Heart left ventricle (tissue), 16 donors: ENCODE measurements around the gene GPR107. TPM values are rescaled to one million over a fixed set of nuclear protein-coding genes. Genes with fewer than 3 reads are reported as not detected.

Experiments
- ATAC-seq, 4 donors: fragments of 200-7000 bp; cut with Tn5 transposase; one replicate each; pipeline ENCODE4 v1.9.1; 2020 to 2022; ENCODE audit warnings: moderate library complexity in 4 of 4, mild to moderate bottlenecking in 3 of 4, moderate number of reproducible peaks in 1 of 4
- DNase-seq, 5 donors: peaks; one replicate each; pipeline ENCODE4 v3.0.0-alpha.2; 2020
- H3K27ac ChIP-seq, 12 donors: fragments of 200-600 bp; sonication (generic) in 4 of 12; one replicate each; pipeline versions ENCODE4 v1.5.0 to v1.8.0; 2016 to 2022; ENCODE audit warnings: mild to moderate bottlenecking in 2 of 12
- H3K27me3 ChIP-seq, 9 donors: fragments of 200-600 bp; sonication (generic) in 2 of 9; one replicate each; pipeline versions ENCODE4 v1.5.1 to v1.8.0; 2016 to 2022; ENCODE audit warnings: mild to moderate bottlenecking in 3 of 9
- H3K36me3 ChIP-seq, 9 donors: fragments of 200-600 bp; sonication (generic) in 2 of 9; one replicate each; pipeline versions ENCODE4 v1.5.0 to v1.8.0; 2018 to 2022; ENCODE audit warnings: mild to moderate bottlenecking in 2 of 9
- H3K4me1 ChIP-seq, 12 donors: fragments of 200-600 bp; sonication (generic) in 4 of 12; one replicate each; pipeline versions ENCODE4 v1.5.0 to v1.8.0; 2016 to 2022; ENCODE audit warnings: mild to moderate bottlenecking in 3 of 12
- H3K4me3 ChIP-seq, 12 donors: fragments of 200-600 bp; sonication (generic) in 4 of 12; one replicate each; pipeline versions ENCODE4 v1.5.0 to v1.8.0; 2017 to 2022; ENCODE audit warnings: mild to moderate bottlenecking in 9 of 12, moderate library complexity in 4 of 12
- H3K9me3 ChIP-seq, 12 donors: fragments of 200-600 bp; sonication (generic) in 4 of 12; one replicate each; pipeline versions ENCODE4 v1.5.0 to v1.8.0; 2016 to 2022; ENCODE audit warnings: mild to moderate bottlenecking in 1 of 12
- CTCF ChIP-seq, 12 donors: fragments of 200-600 bp; sonication (generic) in 4 of 12; IDR thresholded peaks; one replicate each; pipeline versions ENCODE4 v1.5.0 to v1.8.0; 2018 to 2022; ENCODE audit warnings: antibody characterized with exemption in 12 of 12, mild to moderate bottlenecking in 5 of 12
- POLR2A ChIP-seq, 2 donors: fragments of 450-650 bp; IDR thresholded peaks; one replicate each; pipeline ENCODE4 v1.6.1; 2017; ENCODE audit warnings: antibody characterized with exemption in 2 of 2, mild to moderate bottlenecking in 2 of 2, moderate library complexity in 2 of 2
- WGBS, 4 donors: extraction: QIAGEN DNeasy Blood & Tissue Kit in 2 of 4; methylation state at CpG; one replicate each; pipeline versions ENCODE4 v1.1.5 to v1.1.7; 2013 to 2018; 5-methylcytosine and 5-hydroxymethylcytosine counted together
- intact Hi-C, 10 donors: fragments of 100-400 bp; cut with DNase I; formaldehyde crosslinking; loops; one replicate each; pipeline versions ENCODE4 v1.11.1 to v1.14.2; 2022
- polyA plus RNA-seq, 2 donors: library from polyadenylated mRNA; stranded (reverse); fragments of 200-250 nt; gene quantifications; one replicate each; pipeline ENCODE4 v1.2.3, GENCODE V29; 2013
- total RNA-seq, 9 donors: library from RNA; depleted of rRNA in 2 of 9; stranded (reverse); fragments of >200 nt in 2 of 9; fragmentation: NEBNext Ultra II Directional in 3 of 9; extraction: Animal tissue kit (Norgen Biotek cat#: 25700) in 3 of 9; gene quantifications; one replicate each; pipeline versions ENCODE4 v1.1.0 to v1.2.4, GENCODE V29; 2016 to 2023
- donor health status: ischemic (EF 13 %, LVEDD 7.1; RV severe dilation, severe dysfunction).
- donor health status: healthy with polysubstance abuse.
- donor health status: DM: no; HTN: yes; CAD: no.
- donor health status: DM: no; HTN: no; CAD: no.
- donor health status: ischemic (EF 25% LVEDD 6.9; RV normal size, moderate dysfunction).
- donor health status: ischemic (EF 25% LVEDD 5.7; RV mildly dilated, moderate dysfunction).
- donor health status: healthy.
- donor health status: DM: yes; HTN: yes; CAD: no.
- donor health status: ischemic (EF 35%, LVEDD 5.7; RV mildly dilated, moderate dysfunction).
- donor health status: nonischemic (EF 11% LVEDD 7.7; RV severe dilation, severe dysfunction).
- donor health status: DM: yes; HTN: yes; CAD: no.
- donor health status: PGD.
- donor health status: ischemic (EF 29% LVEDD 5.4; RV normal size, mild dysfunction).
- donor health status: nonischemic (EF 23%, LVEDD 6.1; RV moderate dilation, normal function).

The GPR107 gene
- total and polyA plus RNA-seq, 11 donors: 7.0 to 33.2 (median 21.3) TPM

GRCh38 chr9:130158001-130158400 lies 104.3 kb downstream of the GPR107 start:
- ATAC-seq: no peak
- H3K4me3 ChIP-seq: no peak overlapping the region
- intact Hi-C loops: loop anchor here in 1 of 10 donors (10.0 kb wide), 1 partner anchor 1093 kb away; no protein-coding TSS in a partner anchor
- TF ChIP-seq CTCF (IDR thresholded peaks at IDR 0.05): no peak
- TF ChIP-seq POLR2A (IDR thresholded peaks at IDR 0.05): no peak
- H3K4me1 ChIP-seq: no peaks in the 10 kb centered on the region
- no peak overlapping the region for H3K27ac ChIP-seq
- DNase-seq: peak in 1 of 5 donors; percentile 8
- 81 to 89% (median 83%) methylated on average over 8 of the region's 8 CpGs for WGBS, 4 donors
- no peaks in the 10 kb centered on the region for H3K36me3 ChIP-seq
- no peaks in the 10 kb centered on the region for H3K27me3 ChIP-seq
- H3K9me3 ChIP-seq: no peaks in the 10 kb centered on the region

- intact Hi-C loops: loop anchor here in 1 of 10 donors (10.0 kb wide), 1 partner anchor 1094 kb away; no protein-coding TSS in a partner anchor
- no peaks in the 10 kb centered on the region for H3K9me3 ChIP-seq
- 71 to 86% (median 81%) methylated on average over 8 of the region's 8 CpGs for WGBS, 4 donors
- TF ChIP-seq POLR2A (IDR thresholded peaks at IDR 0.05) (no peak), CTCF (IDR thresholded peaks at IDR 0.05) (no peak)
- no peak overlapping the region for H3K27ac ChIP-seq
- H3K36me3 ChIP-seq: no peaks in the 10 kb centered on the region
- no peak overlapping the region for H3K4me3 ChIP-seq
- no peak for ATAC-seq
- H3K27me3 ChIP-seq: no peaks in the 10 kb centered on the region
- H3K4me1 ChIP-seq: no peaks in the 10 kb centered on the region
- peak in 1 of 5 donors; percentile 30 for DNase-seq
Measured at GRCh38 chr9:130159057-130159456, 105.4 kb downstream of the GPR107 start.

GRCh38 chr9:130159915-130160670 lies 106.4 kb downstream of the GPR107 start:
- intact Hi-C loops: loop anchor here in 1 of 10 donors (10.0 kb wide), 1 partner anchor 1095 kb away; no protein-coding TSS in a partner anchor
- no peaks in the 10 kb centered on the region for H3K4me1 ChIP-seq
- H3K27me3 ChIP-seq: no peaks in the 10 kb centered on the region
- H3K36me3 ChIP-seq: no peaks in the 10 kb centered on the region
- ATAC-seq: no peak
- no peak overlapping the region for H3K4me3 ChIP-seq
- WGBS, 4 donors: 86 to 88% (median 87%) methylated on average over 9 to 10 of the region's 10 CpGs
- DNase-seq: no peak
- TF ChIP-seq CTCF (IDR thresholded peaks at IDR 0.05) (no peak), POLR2A (IDR thresholded peaks at IDR 0.05) (no peak)
- H3K9me3 ChIP-seq: no peaks in the 10 kb centered on the region
- no peak overlapping the region for H3K27ac ChIP-seq

- WGBS, 4 donors: 86 to 97% (median 95%) methylated on average over 3 of the region's 3 CpGs
- Histone ChIP-seq H3K4me1 (no peaks in the 10 kb centered on the region), H3K36me3 (no peaks in the 10 kb centered on the region), H3K4me3 (no peak overlapping the region), H3K27ac (no peak overlapping the region), H3K27me3 (no peaks in the 10 kb centered on the region), H3K9me3 (no peaks in the 10 kb centered on the region)
- intact Hi-C loops: no loop called here
- DNase-seq: no peak
- no peak for TF ChIP-seq CTCF (IDR thresholded peaks at IDR 0.05)
- no peak for TF ChIP-seq POLR2A (IDR thresholded peaks at IDR 0.05)
- no peak for ATAC-seq
Measured at GRCh38 chr9:130160862-130161470, 107.3 kb downstream of the GPR107 start.
